Loucy (cell line): ENCODE results near the gene WNK2.

Experiments
- H2AFZ ChIP-seq: fragments of 200-600 bp; sonication (generic); 2 replicates; pipeline ENCODE4 v1.6.0; 2016; ENCODE audit warnings: antibody characterized with exemption, mild to moderate bottlenecking, low read length, moderate library complexity
- H3F3A ChIP-seq: fragments of 200-600 bp; 2 replicates; pipeline ENCODE4 v1.6.0; 2016; ENCODE audit warnings: antibody characterized with exemption, low read depth, mild to moderate bottlenecking
- H3K27me3 ChIP-seq: fragments of 200-600 bp; sonication (generic); 2 replicates; pipeline ENCODE4 v1.6.1; 2014; ENCODE audit warnings: low read length, mild to moderate bottlenecking; ENCODE audit not compliant: insufficient read depth, poor library complexity, severe bottlenecking
- H3K36me3 ChIP-seq: fragments of 200-600 bp; sonication (generic); 2 replicates; pipeline ENCODE4 v1.6.1; 2016; ENCODE audit warnings: low read length; ENCODE audit not compliant: insufficient read depth
- H3K4me1 ChIP-seq: fragments of 200-600 bp; sonication (generic); 2 replicates; pipeline ENCODE4 v1.5.1; 2014; ENCODE audit warnings: low read length, mild to moderate bottlenecking; ENCODE audit not compliant: insufficient read depth, poor library complexity, severe bottlenecking
- H3K4me2 ChIP-seq: fragments of 200-600 bp; sonication (generic); 2 replicates; pipeline ENCODE4 v1.6.0; 2014; ENCODE audit warnings: antibody characterized with exemption, low read length, low read depth, mild to moderate bottlenecking; ENCODE audit not compliant: poor library complexity, severe bottlenecking
- H3K4me3 ChIP-seq: fragments of 200-600 bp; sonication (generic); 2 replicates; pipeline ENCODE4 v1.5.1; 2014; ENCODE audit warnings: low read length, mild to moderate bottlenecking, mixed read lengths; ENCODE audit not compliant: poor library complexity, severe bottlenecking
- H3K79me2 ChIP-seq: fragments of 200-600 bp; sonication (generic); 2 replicates; pipeline ENCODE4 v1.6.1; 2014; ENCODE audit warnings: low read length; ENCODE audit not compliant: insufficient read depth
- H3K9ac ChIP-seq: fragments of 200-600 bp; sonication (generic); 2 replicates; pipeline ENCODE4 v1.6.0; 2014; ENCODE audit warnings: mild to moderate bottlenecking, low read depth, low read length, moderate library complexity; ENCODE audit not compliant: poor library complexity, severe bottlenecking
- H3K9me2 ChIP-seq: fragments of 200-600 bp; sonication (generic); replicated peaks from 2 replicates; pipeline ENCODE4 v1.6.1; 2016; ENCODE audit warnings: low read depth, low read length, mixed read lengths
- H3K9me3 ChIP-seq: fragments of 200-600 bp; sonication (generic); 2 replicates; pipeline ENCODE4 v1.6.1; 2014; ENCODE audit warnings: mild to moderate bottlenecking, antibody characterized with exemption, low read length, low read depth; ENCODE audit not compliant: insufficient read depth
- H4K20me1 ChIP-seq: fragments of 200-600 bp; sonication (generic); 2 replicates; pipeline ENCODE4 v1.6.0; 2014; ENCODE audit warnings: antibody characterized with exemption, low read length, mild to moderate bottlenecking; ENCODE audit not compliant: insufficient read depth, poor library complexity, severe bottlenecking
- EZH2phosphoT487 ChIP-seq: fragments of 200-600 bp; IDR thresholded peaks from 2 replicates; pipeline ENCODE4 v1.6.1; 2018; ENCODE audit warnings: antibody characterized with exemption, mild to moderate bottlenecking, moderate library complexity, borderline replicate concordance
- TF ChIP-seq, protein P1 (sequence below): fragments of 200-600 bp; sonication (generic); conservative IDR thresholded peaks from 2 replicates; pipeline ENCODE4 v1.5.1; 2014; ENCODE audit warnings: mild to moderate bottlenecking, antibody characterized with exemption, low read length

The WNK2 gene

GRCh38 chr9:93147632-93148031 lies 36.3 kb upstream of the WNK2 start:
- no peaks in the 10 kb centered on the region for H3K9me2 ChIP-seq
- H3K4me1 ChIP-seq: peaks cover 7% of the 10 kb centered on the region
- no peaks in the 10 kb centered on the region for H3K9me3 ChIP-seq
- H3K4me2 ChIP-seq: no peak overlapping the region
- H3K79me2 ChIP-seq: no peaks in the 10 kb centered on the region
- no peaks in the 10 kb centered on the region for H3K27me3 ChIP-seq
- TF ChIP-seq, protein P1, sequence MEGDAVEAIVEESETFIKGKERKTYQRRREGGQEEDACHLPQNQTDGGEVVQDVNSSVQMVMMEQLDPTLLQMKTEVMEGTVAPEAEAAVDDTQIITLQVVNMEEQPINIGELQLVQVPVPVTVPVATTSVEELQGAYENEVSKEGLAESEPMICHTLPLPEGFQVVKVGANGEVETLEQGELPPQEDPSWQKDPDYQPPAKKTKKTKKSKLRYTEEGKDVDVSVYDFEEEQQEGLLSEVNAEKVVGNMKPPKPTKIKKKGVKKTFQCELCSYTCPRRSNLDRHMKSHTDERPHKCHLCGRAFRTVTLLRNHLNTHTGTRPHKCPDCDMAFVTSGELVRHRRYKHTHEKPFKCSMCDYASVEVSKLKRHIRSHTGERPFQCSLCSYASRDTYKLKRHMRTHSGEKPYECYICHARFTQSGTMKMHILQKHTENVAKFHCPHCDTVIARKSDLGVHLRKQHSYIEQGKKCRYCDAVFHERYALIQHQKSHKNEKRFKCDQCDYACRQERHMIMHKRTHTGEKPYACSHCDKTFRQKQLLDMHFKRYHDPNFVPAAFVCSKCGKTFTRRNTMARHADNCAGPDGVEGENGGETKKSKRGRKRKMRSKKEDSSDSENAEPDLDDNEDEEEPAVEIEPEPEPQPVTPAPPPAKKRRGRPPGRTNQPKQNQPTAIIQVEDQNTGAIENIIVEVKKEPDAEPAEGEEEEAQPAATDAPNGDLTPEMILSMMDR: no peak
- no peak for TF ChIP-seq EZH2phosphoT487
- no peak overlapping the region for H2AFZ ChIP-seq
- no peak overlapping the region for H3K9ac ChIP-seq
- no peaks in the 10 kb centered on the region for H4K20me1 ChIP-seq
- H3K36me3 ChIP-seq: no peaks in the 10 kb centered on the region
- H3K4me3 ChIP-seq: no peak overlapping the region
- H3F3A ChIP-seq: no peaks in the 10 kb centered on the region

DNA sequence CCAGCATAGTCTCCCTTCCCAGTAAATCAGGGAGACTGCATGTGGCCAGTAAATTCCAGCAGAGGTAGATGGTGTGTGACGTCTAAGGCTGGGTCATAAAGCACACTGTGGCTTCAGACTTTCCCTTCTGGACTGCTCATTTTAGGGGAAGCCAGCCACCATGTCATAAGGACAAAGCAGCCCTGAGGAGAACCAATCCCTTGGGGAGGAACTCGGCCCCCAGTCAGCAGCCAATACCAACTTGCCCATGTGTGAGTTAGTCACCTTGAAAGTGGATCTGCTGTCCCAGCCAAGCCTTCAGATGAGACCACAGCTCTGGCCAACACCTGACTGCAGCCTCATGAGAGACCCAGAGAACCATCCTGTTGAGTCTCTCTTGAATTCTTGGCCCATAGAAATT lies 35.2 kb upstream of the WNK2 start:
- Histone ChIP-seq H3F3A (no peaks in the 10 kb centered on the region), H3K79me2 (no peaks in the 10 kb centered on the region), H3K9me3 (no peaks in the 10 kb centered on the region), H3K4me1 (peaks cover 7% of the 10 kb centered on the region), H3K9me2 (no peaks in the 10 kb centered on the region), H4K20me1 (no peaks in the 10 kb centered on the region), H3K27me3 (no peaks in the 10 kb centered on the region), H3K4me3 (no peak overlapping the region), H3K36me3 (no peaks in the 10 kb centered on the region), H3K4me2 (no peak overlapping the region), H2AFZ (no peak overlapping the region), H3K9ac (no peak overlapping the region)
- TF ChIP-seq EZH2phosphoT487: no peak
- TF ChIP-seq, protein P1: no peak

DNA sequence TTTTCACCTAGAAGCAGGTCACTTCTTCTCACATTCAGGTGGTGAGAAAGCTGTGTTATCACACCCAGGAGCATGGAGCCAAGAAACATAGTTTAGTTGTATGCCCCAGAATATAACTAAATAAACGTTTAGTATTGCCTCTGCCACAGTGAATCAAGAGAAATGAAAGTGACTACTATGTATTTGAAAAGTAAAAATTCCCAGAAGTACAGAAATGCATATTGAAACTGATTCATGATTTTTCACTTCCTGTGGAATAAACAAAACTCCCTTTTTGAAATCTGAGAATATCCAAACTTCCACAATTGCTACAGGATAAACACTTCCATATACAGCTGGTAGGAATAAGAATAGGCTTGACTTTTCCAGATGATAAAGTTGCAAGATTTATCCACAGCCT lies 34.6 kb upstream of the WNK2 start:
- no peaks in the 10 kb centered on the region for H3K27me3 ChIP-seq
- H3K9ac ChIP-seq: no peak overlapping the region

More for the DNA sequence above, 34.6 kb upstream of the WNK2 start:
- no peak overlapping the region for H3K4me2 ChIP-seq
- H3F3A ChIP-seq: no peaks in the 10 kb centered on the region
- peaks cover 1% of the 10 kb centered on the region for H3K4me1 ChIP-seq
- no peak overlapping the region for H3K4me3 ChIP-seq
- no peaks in the 10 kb centered on the region for H4K20me1 ChIP-seq
- no peaks in the 10 kb centered on the region for H3K36me3 ChIP-seq
- no peak for TF ChIP-seq EZH2phosphoT487
- TF ChIP-seq, protein P1: no peak
- no peaks in the 10 kb centered on the region for H3K9me2 ChIP-seq
- no peaks in the 10 kb centered on the region for H3K79me2 ChIP-seq
- no peak overlapping the region for H2AFZ ChIP-seq
- H3K9me3 ChIP-seq: no peaks in the 10 kb centered on the region
